Endothelial cell of umbilical vein (primary cell): ENCODE data around the gene UTS2.

Experiments used
- EZH2 ChIP-seq: IDR thresholded peaks from 2 replicates; pipeline ENCODE4 v1.6.1; 2012; ENCODE audit warnings: borderline replicate concordance, low read depth, mild to moderate bottlenecking, moderate library complexity, low read length, inconsistent platforms; ENCODE audit not compliant: severe bottlenecking
- POLR2A ChIP-seq: IDR thresholded peaks from 2 replicates; pipeline ENCODE4 v1.6.1; 2012; ENCODE audit warnings: low read depth, mild to moderate bottlenecking, control low read depth, low read length
- POLR2AphosphoS5 ChIP-seq: IDR thresholded peaks from 2 replicates; pipeline ENCODE4 v1.6.1; 2012; ENCODE audit warnings: low read depth, mild to moderate bottlenecking, control low read depth, low read length, moderate library complexity; ENCODE audit not compliant: insufficient read depth
- TF ChIP-seq, protein P1 (sequence below), 2 donors: IDR thresholded peaks; 1 replicate in 1 of 2; 2 replicates in 1 of 2; pipeline ENCODE4 v1.5.1; 2011; ENCODE audit warnings: low read length in 2 of 2, mild to moderate bottlenecking in 2 of 2, moderate library complexity in 2 of 2, control low read depth in 1 of 2, inconsistent platforms in 1 of 2, low read depth in 1 of 2; ENCODE audit not compliant: insufficient read depth in 1 of 2; ENCODE audit errors: extremely low read depth in 1 of 2
- TF ChIP-seq, protein P2 (sequence below): IDR thresholded peaks from 2 replicates; pipeline ENCODE4 v1.6.1; 2011; ENCODE audit not compliant: insufficient read depth, insufficient read length

DNA sequence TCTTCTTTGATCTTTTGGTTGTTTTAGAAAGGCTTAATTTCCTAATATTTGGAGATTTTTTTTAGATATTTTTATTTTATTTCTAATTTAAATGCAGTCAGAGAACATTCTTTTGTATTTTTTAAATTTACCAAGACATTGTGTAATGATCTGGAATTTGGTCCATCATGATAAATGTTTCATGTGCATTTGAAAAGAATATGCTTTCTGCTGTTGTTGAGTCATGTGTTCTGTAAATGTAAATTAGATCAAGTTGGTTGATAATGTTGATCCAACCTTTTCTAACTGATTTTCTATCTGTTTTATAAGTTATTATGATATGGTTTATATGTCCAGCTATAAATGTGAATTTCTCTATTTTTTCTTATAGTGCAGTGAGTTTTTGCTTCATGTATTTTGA is 19.8 kb downstream of the UTS2 start:
- TF ChIP-seq, protein P1, sequence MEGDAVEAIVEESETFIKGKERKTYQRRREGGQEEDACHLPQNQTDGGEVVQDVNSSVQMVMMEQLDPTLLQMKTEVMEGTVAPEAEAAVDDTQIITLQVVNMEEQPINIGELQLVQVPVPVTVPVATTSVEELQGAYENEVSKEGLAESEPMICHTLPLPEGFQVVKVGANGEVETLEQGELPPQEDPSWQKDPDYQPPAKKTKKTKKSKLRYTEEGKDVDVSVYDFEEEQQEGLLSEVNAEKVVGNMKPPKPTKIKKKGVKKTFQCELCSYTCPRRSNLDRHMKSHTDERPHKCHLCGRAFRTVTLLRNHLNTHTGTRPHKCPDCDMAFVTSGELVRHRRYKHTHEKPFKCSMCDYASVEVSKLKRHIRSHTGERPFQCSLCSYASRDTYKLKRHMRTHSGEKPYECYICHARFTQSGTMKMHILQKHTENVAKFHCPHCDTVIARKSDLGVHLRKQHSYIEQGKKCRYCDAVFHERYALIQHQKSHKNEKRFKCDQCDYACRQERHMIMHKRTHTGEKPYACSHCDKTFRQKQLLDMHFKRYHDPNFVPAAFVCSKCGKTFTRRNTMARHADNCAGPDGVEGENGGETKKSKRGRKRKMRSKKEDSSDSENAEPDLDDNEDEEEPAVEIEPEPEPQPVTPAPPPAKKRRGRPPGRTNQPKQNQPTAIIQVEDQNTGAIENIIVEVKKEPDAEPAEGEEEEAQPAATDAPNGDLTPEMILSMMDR (IDR thresholded peaks at IDR 0.05; ENCODE audit: extremely low read depth in 1 of 2, insufficient read depth in 1 of 2, low read depth in 1 of 2, low read length in 2 of 2) = no peak
- no peak for TF ChIP-seq POLR2AphosphoS5
- no peak for TF ChIP-seq POLR2A
- TF ChIP-seq, protein P2, sequence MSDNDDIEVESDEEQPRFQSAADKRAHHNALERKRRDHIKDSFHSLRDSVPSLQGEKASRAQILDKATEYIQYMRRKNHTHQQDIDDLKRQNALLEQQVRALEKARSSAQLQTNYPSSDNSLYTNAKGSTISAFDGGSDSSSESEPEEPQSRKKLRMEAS = no peak
- TF ChIP-seq EZH2 = no peak
